K562 (cell line): Measurements from ENCODE around the gene MRPL28. TPM values are rescaled to one million over a fixed set of nuclear protein-coding genes. Genes with fewer than 3 reads are reported as not detected.

ENCODE experiments used
- ATAC-seq: fragments of 200-7000 bp; cut with Tn5 transposase; 3 replicates; pipeline ENCODE4 v1.9.1; 2020; ENCODE audit warnings: moderate library complexity
- BruUV-seq: library from RNA; stranded (reverse); fragments of 400-500 nt; replicated peaks from 2 replicates; lab custom pipeline; 2021; lab: Mats Ljungman, UMichigan
- CTCF ChIA-PET: fragments of 300-600 bp; formaldehyde crosslinking; extraction: SDS; loops from one replicate; lab custom pipeline; 2021; ENCODE audit warnings: low intra/inter-chr PET ratio; lab: Yijun Ruan, JAX
- POLR2A ChIA-PET: fragments of 300-600, 350-650 bp; sonication (Branson Sonifier 250); formaldehyde crosslinking; extraction: SDS; loops from one replicate; lab custom pipeline; 2021; ENCODE audit warnings: antibody characterized with exemption, inconsistent platforms; lab: Yijun Ruan, JAX
- DNase-seq, 4 experiments: peaks; one replicate each; pipeline versions ENCODE4 v3.0.0 to v3.0.0-alpha.2; 2011 to 2018; ENCODE audit warnings: low spot score in 3 of 4, mixed read lengths in 3 of 4; ENCODE audit errors: extremely low read depth in 1 of 4
- FAIRE-seq: peaks from 2 replicates; lab custom pipeline; 2011; peaks lifted over from hg19 to GRCh38; lab: Jason Lieb, UNC
- H2AFZ ChIP-seq: 2 replicates; pipeline ENCODE4 v1.6.0; 2011; ENCODE audit warnings: low read depth, low read length, control low read depth, inconsistent platforms
- H3K27ac ChIP-seq: fragments of 200-600 bp; 3 replicates; pipeline ENCODE4 v1.8.0; 2011; ENCODE audit warnings: low read depth, mild to moderate bottlenecking, control low read depth, inconsistent platforms, low read length, moderate library complexity, mixed read lengths; ENCODE audit errors: extremely low read depth
- H3K27me3 ChIP-seq, 2 experiments: fragments of 300-600 bp in 1 of 2; 2 replicates in 1 of 2; 3 replicates in 1 of 2; pipeline versions ENCODE4 v1.6.0 to v1.8.0; 2011; ENCODE audit warnings: inconsistent platforms in 2 of 2, low read length in 2 of 2, mild to moderate bottlenecking in 1 of 2, mixed read lengths in 1 of 2, moderate library complexity in 1 of 2; ENCODE audit not compliant: control insufficient read depth in 2 of 2, insufficient read depth in 2 of 2
- H3K36me3 ChIP-seq: fragments of 300-600 bp; 3 replicates; pipeline ENCODE4 v1.8.0; 2011; ENCODE audit warnings: mild to moderate bottlenecking, low read length, inconsistent platforms; ENCODE audit not compliant: control insufficient read depth, insufficient read depth
- H3K4me1 ChIP-seq, 2 experiments: fragments of 200-600 bp in 1 of 2; replicated peaks in 1 of 2; 2 replicates in 1 of 2; 3 replicates in 1 of 2; pipeline versions ENCODE4 v1.5.1 to v1.8.0; 2011; ENCODE audit warnings: inconsistent platforms in 2 of 2, low read length in 2 of 2, mild to moderate bottlenecking in 1 of 2, mixed read lengths in 1 of 2, moderate library complexity in 1 of 2; ENCODE audit not compliant: control insufficient read depth in 2 of 2, insufficient read depth in 2 of 2
- H3K4me2 ChIP-seq: 2 replicates; pipeline ENCODE4 v1.6.1; 2011; ENCODE audit warnings: low read length, control low read depth, inconsistent platforms, mixed read lengths; ENCODE audit not compliant: insufficient read depth
- H3K4me3 ChIP-seq: fragments of 200-600 bp; sonication (generic), shearing (Covaris generic); 2 replicates; pipeline ENCODE4 v1.5.1; 2016; ENCODE audit warnings: control low read depth, inconsistent platforms
- H3K79me2 ChIP-seq: fragments of 200-600 bp; 3 replicates; pipeline ENCODE4 v1.8.0; 2011; ENCODE audit warnings: low read length, inconsistent platforms; ENCODE audit not compliant: control insufficient read depth, insufficient read depth
- H3K9ac ChIP-seq, 2 experiments: 2 replicates each; pipeline versions ENCODE4 v1.6.0 to v1.6.1; 2011; ENCODE audit warnings: low read depth in 2 of 2, low read length in 2 of 2, control low read depth in 1 of 2, inconsistent platforms in 1 of 2, mild to moderate bottlenecking in 1 of 2, mixed read lengths in 1 of 2; ENCODE audit not compliant: insufficient read depth in 1 of 2
- H3K9me1 ChIP-seq: one replicate; pipeline ENCODE4 v1.6.0; 2011; ENCODE audit warnings: inconsistent platforms, mild to moderate bottlenecking, low read length, moderate library complexity; ENCODE audit not compliant: control insufficient read depth, insufficient read depth
- H3K9me3 ChIP-seq: replicated peaks from 2 replicates; pipeline ENCODE4 v1.5.1; 2011; ENCODE audit warnings: low read depth, low read length, inconsistent platforms; ENCODE audit not compliant: control insufficient read depth, insufficient read depth
- H4K20me1 ChIP-seq: replicated peaks from 2 replicates; pipeline ENCODE4 v1.6.1; 2011; ENCODE audit warnings: low read length, inconsistent platforms, mixed read lengths; ENCODE audit not compliant: control insufficient read depth, insufficient read depth
- ADNP ChIP-seq: fragments of 200-800 bp; sonication (Bioruptor generic); IDR thresholded peaks from 2 replicates; pipeline ENCODE4 v1.6.1; 2016; ENCODE audit warnings: missing genetic modification characterization, missing compliant biosample characterization
- BCOR ChIP-seq: fragments of 450-650 bp; IDR thresholded peaks from 2 replicates; pipeline ENCODE4 v1.6.1; 2016
- CBFA2T3 ChIP-seq: fragments of 450-650 bp; IDR thresholded peaks from 2 replicates; pipeline ENCODE4 v1.6.1; 2017
- DMBX1 ChIP-seq: fragments of 250-450 bp; sonication (Bioruptor Pico); IDR thresholded peaks from 2 replicates; pipeline ENCODE4 v1.8.0; 2022; ENCODE audit warnings: inconsistent platforms, mild to moderate bottlenecking, moderate library complexity, borderline replicate concordance
- EGR1 ChIP-seq: fragments of 450-650 bp; conservative IDR thresholded peaks from 2 replicates; pipeline ENCODE4 v1.6.1; 2017; ENCODE audit warnings: mild to moderate bottlenecking
- HDAC1 ChIP-seq, 2 experiments: fragments of 450-650 bp; IDR thresholded peaks; 2 replicates each; pipeline ENCODE4 v1.6.1; 2016 to 2017; ENCODE audit warnings: inconsistent platforms in 1 of 2, mild to moderate bottlenecking in 1 of 2, moderate library complexity in 1 of 2
- KAT2B ChIP-seq: IDR thresholded peaks from one replicate; pipeline ENCODE4 v1.6.1; 2012; ENCODE audit warnings: low read depth, mild to moderate bottlenecking, control low read depth, inconsistent platforms, low read length, moderate library complexity
- KLF1 ChIP-seq: fragments of 450-650 bp; IDR thresholded peaks from 2 replicates; pipeline ENCODE4 v1.6.1; 2016; ENCODE audit warnings: missing genetic modification characterization, missing compliant biosample characterization
- MNT ChIP-seq, 2 experiments: fragments of 450-650 bp; conservative IDR thresholded peaks; 2 replicates each; pipeline ENCODE4 v1.6.1; 2017; ENCODE audit warnings: mild to moderate bottlenecking in 2 of 2, moderate library complexity in 2 of 2
- NCOR1 ChIP-seq: fragments of 450-650 bp; IDR thresholded peaks from 2 replicates; pipeline ENCODE4 v1.6.1; 2016; ENCODE audit warnings: mild to moderate bottlenecking, moderate library complexity
- NELFE ChIP-seq: IDR thresholded peaks from 2 replicates; pipeline ENCODE4 v1.6.1; 2011; ENCODE audit warnings: mild to moderate bottlenecking; ENCODE audit not compliant: insufficient read depth, insufficient read length
- NRF1 ChIP-seq, 2 experiments: fragments of 450-650 bp; IDR thresholded peaks in 1 of 2; conservative IDR thresholded peaks in 1 of 2; 2 replicates each; pipeline ENCODE4 v1.6.1; 2014; ENCODE audit warnings: mild to moderate bottlenecking in 2 of 2
- RFX1 ChIP-seq: fragments of 450-650 bp; IDR thresholded peaks from 2 replicates; pipeline ENCODE4 v1.6.1; 2016; ENCODE audit warnings: mild to moderate bottlenecking, moderate library complexity
- SAP30 ChIP-seq: fragments of 200-600 bp; sonication (generic); IDR thresholded peaks from 2 replicates; pipeline ENCODE4 v1.6.1; 2012; ENCODE audit warnings: borderline replicate concordance, low read depth, mild to moderate bottlenecking, moderate library complexity, low read length, control low read depth, inconsistent platforms; ENCODE audit not compliant: insufficient read depth, poor library complexity, severe bottlenecking
- SMAD3 ChIP-seq: fragments of 450-650 bp; formaldehyde crosslinking; conservative IDR thresholded peaks from 2 replicates; pipeline ENCODE4 v1.4.0; 2020; ENCODE audit warnings: mild to moderate bottlenecking
- SUPT5H ChIP-seq: fragments of 450-650 bp; IDR thresholded peaks from 2 replicates; pipeline ENCODE4 v1.6.1; 2016
- ZKSCAN1 ChIP-seq: fragments of 150-350 bp; IDR thresholded peaks from 2 replicates; pipeline ENCODE4 v1.6.1; 2016; ENCODE audit warnings: low read depth, low read length
- ZNF696 ChIP-seq: fragments of 250-450 bp; sonication (Bioruptor Pico); conservative IDR thresholded peaks from 2 replicates; pipeline ENCODE4 v1.4.0; 2020; ENCODE audit warnings: mild to moderate bottlenecking, moderate library complexity
- ZNF740 ChIP-seq, 3 experiments: fragments of 200-800 bp in 1 of 3; sonication (Bioruptor generic) in 1 of 3; sonication (generic) in 1 of 3; formaldehyde crosslinking in 1 of 3; IDR thresholded peaks; 2 replicates each; pipeline versions ENCODE4 v1.6.1 to v1.8.0; 2016 to 2022; ENCODE audit warnings: mild to moderate bottlenecking in 2 of 3, missing compliant biosample characterization in 2 of 3, missing genetic modification characterization in 2 of 3, missing genetic modification reagents in 1 of 3
- ZSCAN29 ChIP-seq: fragments of 450-650 bp; IDR thresholded peaks from 2 replicates; pipeline ENCODE4 v1.6.1; 2017
- WGBS: fragments of 100-300 bp; shearing (Covaris generic); methylation state at CpG from one replicate; pipeline ENCODE4 v1.1.6; 2016; ENCODE audit warnings: low coverage, mixed read lengths; ENCODE audit not compliant: insufficient coverage; ENCODE audit errors: missing lambda C conversion rate; 5-methylcytosine and 5-hydroxymethylcytosine counted together
- in situ Hi-C: fragments of 300-500 bp; cut with MboI; formaldehyde crosslinking; loops from 4 replicates; pipeline ENCODE4 v1.15.0; 2018; ENCODE audit warnings: inconsistent platforms, mixed read lengths
- intact Hi-C: fragments of 100-400 bp; cut with micrococcal nuclease; formaldehyde crosslinking; loops from 2 replicates; pipeline ENCODE4 v1.14.2; 2022
- polyA plus RNA-seq, 8 experiments: library from polyadenylated mRNA; depleted of rRNA in 4 of 8; stranded (reverse) in 5 of 8; unstranded in 3 of 8; fragments of >200 nt; fragmentation: Nextera tagmentation in 2 of 8; fragmentation: Illumina TruSeq in 1 of 8; extraction: Ambion mirVana in 2 of 8; extraction: Trizol in 1 of 8; gene quantifications; 2 replicates each; pipeline versions ENCODE4 v1.2.1 to v1.2.3, GENCODE V29; 2011 to 2014; ENCODE audit warnings: inconsistent platforms in 1 of 8, missing spikeins in 1 of 8
- total RNA-seq, 7 experiments: library from RNA; depleted of rRNA in 6 of 7; stranded (reverse); fragments of >200 nt in 6 of 7; fragmentation: Illumina TruSeq in 2 of 7; extraction: Trizol in 2 of 7; gene quantifications; 2 replicates each; pipeline versions ENCODE4 v1.2.1 to v1.2.3, GENCODE V29; 2011 to 2021; ENCODE audit warnings: low replicate concordance in 1 of 7

The MRPL28 gene
- total and polyA plus RNA-seq, 9 of the 15 experiments (the other 6 are each of a cell fraction or from before 2014, with no cell fraction given): 2.5 to 323 (median 175) TPM

GRCh38 chr16:352547-353403, 17.6 kb downstream of the MRPL28 start, which contains the start of gene AXIN1:
AXIN1 (minus strand) TSS chr16:352723; CDS start chr16:347025, 5,698 bp downstream.
- peaks cover 43% of the 10 kb centered on the region for H3K79me2 ChIP-seq
- H2AFZ ChIP-seq: peak within 1 kb of the TSS; percentile 89
- FAIRE-seq (no peak), ATAC-seq (peak; percentile 89), DNase-seq (peak; percentile 90 to 99 (median 94))
- peak within 1 kb of the TSS; percentile 81 to 98 for H3K9ac ChIP-seq
- peak within 1 kb of the TSS; percentile 81 for H3K27ac ChIP-seq
- peak within 1 kb of the TSS; percentile 86 for H3K4me2 ChIP-seq
- no peaks in the 10 kb centered on the region; the same call in 1 of the 2 replicates for H4K20me1 ChIP-seq
- H3K36me3 ChIP-seq: peaks cover 27% of the 10 kb centered on the region
- BruUV-seq: no TSS peak
- H3K9me3 ChIP-seq: no peaks in the 10 kb centered on the region
- H3K4me1 ChIP-seq: peaks cover 26 to 35% of the 10 kb centered on the region in 2 experiments
- ChIA-PET POLR2A (interaction anchor here (0.5 to 1.4 kb wide), 5 partner anchors 13 to 369 kb away, joined by 3 to 5 read pairs (median 3); no protein-coding TSS in a partner anchor), CTCF (no interaction called here)
- H3K9me1 ChIP-seq: peaks cover 3% of the 10 kb centered on the region
- in situ Hi-C loops: no loop called here
- no peaks in the 10 kb centered on the region for H3K27me3 ChIP-seq
- intact Hi-C loops: loop anchor here (5.0 kb wide), 1 partner anchor 115 kb away; no protein-coding TSS in a partner anchor
- under 1% methylated on average over 28 of the region's 113 CpGs for WGBS
- peak within 1 kb of the TSS; percentile 78 for H3K4me3 ChIP-seq
- TF ChIP-seq SMAD3 (CRISPR knock-in tag) (no peak), DMBX1 (CRISPR knock-in tag) (no peak), NCOR1 (no peak), ZNF740 (CRISPR knock-in tag; IDR thresholded peaks at IDR 0.05) (no peak), ZNF740 (tag; IDR thresholded peaks at IDR 0.05) (no peak), EGR1 (0 out of 2 replicates have a peak, but pooled peaks have one; percentile 42), SAP30 (peak; percentile 35), NELFE (no peak), SUPT5H (peak; percentile 63), NRF1 (conservative IDR thresholded peaks at IDR 0.05 in 1 of 2, IDR thresholded peaks at IDR 0.05 in 1 of 2) (peak; percentile 56 to 58), BCOR (no peak), HDAC1 (IDR thresholded peaks at IDR 0.05) (peak in 1 of 2 experiments; percentile 76; a peak in 2 of 4 replicates), ZNF696 (CRISPR knock-in tag) (no peak), ZKSCAN1 (no peak), ZSCAN29 (no peak), ADNP (no peak), RFX1 (no peak), MNT (conservative IDR thresholded peaks at IDR 0.05) (peak in 1 of 2 experiments; percentile 85; a peak in 2 of 4 replicates), CBFA2T3 (no peak), KAT2B (no peak), KLF1 (tag) (no peak)
